Thoracic aorta (tissue), 2 donors: ENCODE data around the gene MUSTN1. TPM values are rescaled to one million over a fixed set of nuclear protein-coding genes. Genes with fewer than 3 reads are reported as not detected.

Experiments used
- ATAC-seq: fragments of 150-250 bp; one replicate; pipeline ENCODE4 v1.8.0; 2017; ENCODE audit warnings: low read depth; ENCODE audit not compliant: insufficient number of reproducible peaks, low FRiP score
- DNase-seq: peaks from one replicate; pipeline ENCODE4 v3.0.0-alpha.2; 2020; ENCODE audit warnings: low spot score
- H3K27ac ChIP-seq, 2 donors: fragments of 200-600 bp; sonication (generic); 1 replicate in 1 of 2; 2 replicates in 1 of 2; pipeline ENCODE4 v1.5.1; 2016; ENCODE audit warnings: mild to moderate bottlenecking in 2 of 2, moderate library complexity in 2 of 2
- H3K27me3 ChIP-seq: fragments of 200-600 bp; sonication (generic); replicated peaks from 2 replicates; pipeline ENCODE4 v1.6.0; 2016; ENCODE audit warnings: mild to moderate bottlenecking; ENCODE audit not compliant: insufficient read depth
- H3K36me3 ChIP-seq: fragments of 200-600 bp; sonication (generic); one replicate; pipeline ENCODE4 v1.5.1; 2016
- H3K4me1 ChIP-seq, 2 donors: fragments of 200-600 bp; sonication (generic); 1 replicate in 1 of 2; 2 replicates in 1 of 2; pipeline versions ENCODE4 v1.5.1 to v1.6.0; 2016; ENCODE audit warnings: low read depth in 2 of 2, mild to moderate bottlenecking in 1 of 2; ENCODE audit not compliant: control insufficient read depth in 1 of 2
- H3K4me3 ChIP-seq: fragments of 200-600 bp; sonication (generic); 2 replicates; pipeline ENCODE4 v1.5.1; 2016; ENCODE audit warnings: mild to moderate bottlenecking
- H3K9me3 ChIP-seq: fragments of 200-600 bp; sonication (generic); 2 replicates; pipeline ENCODE4 v1.5.1; 2016
- CTCF ChIP-seq: fragments of 200-600 bp; sonication (generic); IDR thresholded peaks from one replicate; pipeline ENCODE4 v1.5.1; 2019; ENCODE audit warnings: antibody characterized with exemption
- total RNA-seq, 2 donors: library from RNA; depleted of rRNA; stranded (reverse); fragments of >200 nt; gene quantifications; one replicate each; pipeline versions ENCODE4 v1.1.0 to v1.2.3, GENCODE V29; 2016

Gene MUSTN1
- total RNA-seq, 2 donors from 2014 or later = 21.0 to 33.8 TPM

GRCh38 chr3:52824037-52824436, 10.8 kb downstream of the MUSTN1 start:
- Histone ChIP-seq H3K36me3 (peaks cover 12% of the 10 kb centered on the region), H3K27ac (no peak overlapping the region), H3K9me3 (no peaks in the 10 kb centered on the region), H3K4me1 (peaks cover 0 to under 1% of the 10 kb centered on the region in 2 donors), H3K27me3 (no peaks in the 10 kb centered on the region), H3K4me3 (no peak overlapping the region)
- no peak for TF ChIP-seq CTCF
- ATAC-seq (no peak), DNase-seq (no peak)

- no peak overlapping the region for H3K4me3 ChIP-seq
- H3K9me3 ChIP-seq = no peaks in the 10 kb centered on the region
- ATAC-seq = no peak
- no peaks in the 10 kb centered on the region for H3K27me3 ChIP-seq
- no peaks in the 10 kb centered on the region for H3K4me1 ChIP-seq
- no peak overlapping the region for H3K27ac ChIP-seq
- DNase-seq = no peak
- no peak for TF ChIP-seq CTCF
- H3K36me3 ChIP-seq = peaks cover 12% of the 10 kb centered on the region
These were observed 12.5 kb downstream of the MUSTN1 start for GRCh38 chr3:52822363-52822762.

GRCh38 chr3:52820736-52821135, 14.1 kb downstream of the MUSTN1 start:
- no peak overlapping the region for H3K27ac ChIP-seq
- no peaks in the 10 kb centered on the region for H3K27me3 ChIP-seq
- ATAC-seq = no peak
- H3K4me1 ChIP-seq = no peaks in the 10 kb centered on the region
- H3K9me3 ChIP-seq = no peaks in the 10 kb centered on the region
- H3K4me3 ChIP-seq = no peak overlapping the region
- H3K36me3 ChIP-seq = peaks cover 8% of the 10 kb centered on the region
- peak; percentile 27 for TF ChIP-seq CTCF
- no peak for DNase-seq

- no peak for TF ChIP-seq CTCF
- no peaks in the 10 kb centered on the region for H3K27me3 ChIP-seq
- H3K36me3 ChIP-seq = peaks cover 7% of the 10 kb centered on the region
- DNase-seq (no peak), ATAC-seq (no peak)
- H3K27ac ChIP-seq = no peak overlapping the region
- no peaks in the 10 kb centered on the region for H3K4me1 ChIP-seq
- H3K9me3 ChIP-seq = no peaks in the 10 kb centered on the region
- no peak overlapping the region for H3K4me3 ChIP-seq
These were observed 14.9 kb downstream of the MUSTN1 start for GRCh38 chr3:52819936-52820335.

GRCh38 chr3:52817860-52818259, 17.0 kb downstream of the MUSTN1 start:
- Histone ChIP-seq H3K27ac (no peak overlapping the region), H3K4me3 (no peak overlapping the region), H3K27me3 (no peaks in the 10 kb centered on the region), H3K9me3 (no peaks in the 10 kb centered on the region), H3K36me3 (peaks cover under 1% of the 10 kb centered on the region), H3K4me1 (no peaks in the 10 kb centered on the region)
- TF ChIP-seq CTCF = no peak
- DNase-seq (no peak), ATAC-seq (no peak)
